GM23248 (cell line): ENCODE data around the gene P2RX3. TPM values are rescaled to one million over a fixed set of nuclear protein-coding genes. Genes with fewer than 3 reads are reported as not detected.

Source experiments
- DNase-seq: peaks from one replicate; pipeline ENCODE4 v3.0.0-alpha.2; 2015
- H2AFZ ChIP-seq: fragments of 200-600 bp; sonication (generic); 2 replicates; pipeline ENCODE4 v1.6.1; 2016; ENCODE audit warnings: antibody characterized with exemption
- H3F3A ChIP-seq: fragments of 200-600 bp; sonication (generic); 2 replicates; pipeline ENCODE4 v1.6.1; 2016; ENCODE audit warnings: mild to moderate bottlenecking, antibody characterized with exemption, mixed run types; ENCODE audit not compliant: insufficient read depth
- H3K27ac ChIP-seq: fragments of 200-600 bp; sonication (generic); 2 replicates; pipeline ENCODE4 v1.5.1; 2016; ENCODE audit warnings: mild to moderate bottlenecking
- H3K27me3 ChIP-seq: fragments of 200-600 bp; sonication (generic); replicated peaks from 2 replicates; pipeline ENCODE4 v1.6.1; 2016; ENCODE audit warnings: mild to moderate bottlenecking; ENCODE audit not compliant: insufficient read depth
- H3K36me3 ChIP-seq: fragments of 200-600 bp; sonication (generic); 2 replicates; pipeline ENCODE4 v1.6.1; 2016; ENCODE audit warnings: low read depth, mild to moderate bottlenecking
- H3K4me1 ChIP-seq: fragments of 200-600 bp; sonication (generic); 2 replicates; pipeline ENCODE4 v1.6.1; 2016; ENCODE audit warnings: mild to moderate bottlenecking; ENCODE audit not compliant: insufficient read depth
- H3K4me2 ChIP-seq: fragments of 200-600 bp; sonication (generic); one replicate; pipeline ENCODE4 v1.6.1; 2016; ENCODE audit warnings: mild to moderate bottlenecking; ENCODE audit not compliant: unreplicated experiment
- H3K4me3 ChIP-seq: fragments of 200-600 bp; sonication (generic); 2 replicates; pipeline ENCODE4 v1.5.1; 2016; ENCODE audit warnings: mild to moderate bottlenecking
- H3K79me2 ChIP-seq: fragments of 200-600 bp; sonication (generic); 2 replicates; pipeline ENCODE4 v1.6.1; 2016; ENCODE audit warnings: mild to moderate bottlenecking; ENCODE audit not compliant: insufficient read depth
- H3K9ac ChIP-seq: fragments of 200-600 bp; sonication (generic); 2 replicates; pipeline ENCODE4 v1.6.1; 2016; ENCODE audit warnings: mild to moderate bottlenecking
- H3K9me2 ChIP-seq: fragments of 200-600 bp; sonication (generic); 2 replicates; pipeline ENCODE4 v1.6.1; 2016; ENCODE audit warnings: mixed run types, mild to moderate bottlenecking, moderate library complexity; ENCODE audit not compliant: insufficient read depth
- H3K9me3 ChIP-seq: fragments of 200-600 bp; sonication (generic); one replicate; pipeline ENCODE4 v1.6.1; 2017; ENCODE audit warnings: low read depth
- H4K20me1 ChIP-seq: fragments of 200-600 bp; sonication (generic); 2 replicates; pipeline ENCODE4 v1.6.0; 2016; ENCODE audit not compliant: insufficient read depth
- EZH2 ChIP-seq: fragments of 200-600 bp; sonication (generic); IDR thresholded peaks from 2 replicates; pipeline ENCODE4 v1.6.1; 2018; ENCODE audit warnings: antibody characterized with exemption, mild to moderate bottlenecking; ENCODE audit not compliant: insufficient read depth, poor library complexity, severe bottlenecking
- EZH2phosphoT487 ChIP-seq: fragments of 200-600 bp; sonication (generic); IDR thresholded peaks from 2 replicates; pipeline ENCODE4 v1.6.1; 2018; ENCODE audit warnings: antibody characterized with exemption, moderate library complexity, mild to moderate bottlenecking, low read depth; ENCODE audit not compliant: insufficient read depth
- WGBS, 2 experiments: methylation state at CpG; one replicate each; pipeline ENCODE4 v1.1.6; 2015 to 2017; ENCODE audit warnings: low lambda C conversion rate in 2 of 2, low coverage in 1 of 2; ENCODE audit errors: missing lambda C conversion rate in 2 of 2; 5-methylcytosine and 5-hydroxymethylcytosine counted together
- in situ Hi-C: fragments of 300-500 bp; cut with MboI; formaldehyde crosslinking; loops from 2 replicates; pipeline ENCODE4 v1.15.0; 2020
- polyA plus RNA-seq: library from polyadenylated mRNA; unstranded; fragments of >200 nt; fragmentation: Nextera tagmentation; extraction: Ambion mirVana; gene quantifications from 2 replicates; pipeline ENCODE4 v1.2.1, GENCODE V29; 2016
- total RNA-seq: library from RNA; depleted of rRNA; stranded (reverse); fragments of >200 nt; shearing (Covaris generic); gene quantifications from 2 replicates; pipeline ENCODE4 v1.2.3, GENCODE V29; 2014

The P2RX3 gene
- total and polyA plus RNA-seq, 2 experiments from 2014 or later = 0.10 TPM; not detected in 1

- Histone ChIP-seq H3F3A (0 out of 2 replicates have a peak, but pooled peaks cover 5% of the 10 kb centered on the region), H3K4me1 (no peaks in the 10 kb centered on the region; the same call in 1 of the 2 replicates)
- TF ChIP-seq EZH2phosphoT487 (no peak), EZH2 (no peak)
These were observed 54.6 kb downstream of the P2RX3 start for GRCh38 chr11:57392763-57393105.

DNA sequence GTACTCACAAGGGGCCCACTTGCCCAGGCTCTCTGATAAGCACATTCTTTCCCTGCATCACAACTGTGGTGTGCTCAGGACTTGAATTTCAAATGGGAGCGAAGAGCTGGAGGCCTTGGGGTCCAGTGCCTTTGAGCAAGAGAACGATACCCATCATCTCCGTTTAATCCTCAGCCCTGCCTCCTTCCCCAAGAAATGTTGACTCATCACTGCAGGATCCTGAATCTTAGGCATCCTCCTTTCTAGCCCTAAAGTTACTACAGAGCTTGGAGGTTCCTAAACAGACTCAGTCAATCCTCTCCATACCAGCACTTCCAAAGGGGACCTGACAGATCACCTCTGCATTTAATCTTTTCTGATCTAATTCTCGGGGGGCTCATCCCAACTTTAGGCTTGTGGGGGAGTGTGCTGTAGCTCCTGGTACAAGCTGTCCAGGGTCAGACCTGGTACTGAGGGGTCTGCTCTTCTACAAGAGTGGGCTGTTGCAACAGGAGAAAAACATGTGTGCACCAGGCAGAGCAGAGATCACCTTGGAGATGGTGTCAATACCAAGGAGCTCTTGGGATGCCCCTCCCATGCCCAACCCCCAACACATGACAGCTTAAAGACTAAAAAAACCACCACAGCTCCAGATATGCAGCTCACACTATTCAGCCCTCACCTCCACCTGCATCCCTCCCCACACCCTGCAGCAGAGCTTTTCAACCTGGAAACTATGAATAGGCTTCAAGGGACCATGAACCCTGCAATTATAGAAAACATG, 56.2 kb downstream of the P2RX3 start:
- H2AFZ ChIP-seq = no peak overlapping the region
- H3K4me1 ChIP-seq = no peaks in the 10 kb centered on the region; the same call in 1 of the 2 replicates
- DNase-seq = no peak
- TF ChIP-seq EZH2 (no peak), EZH2phosphoT487 (no peak)
- no peaks in the 10 kb centered on the region for H4K20me1 ChIP-seq
- H3F3A ChIP-seq = 0 out of 2 replicates have a peak, but pooled peaks cover 5% of the 10 kb centered on the region
- no peaks in the 10 kb centered on the region for H3K36me3 ChIP-seq
- H3K27ac ChIP-seq = no peak overlapping the region
- no peaks in the 10 kb centered on the region for H3K79me2 ChIP-seq
- no peaks in the 10 kb centered on the region for H3K9me3 ChIP-seq
- no peak overlapping the region for H3K4me3 ChIP-seq
- no peak overlapping the region for H3K4me2 ChIP-seq
- in situ Hi-C loops = no loop called here
- no peaks in the 10 kb centered on the region for H3K27me3 ChIP-seq
- H3K9ac ChIP-seq = no peak overlapping the region
- no peaks in the 10 kb centered on the region for H3K9me2 ChIP-seq
- WGBS, 2 experiments = 60 to 73% methylated on average over 4 of the region's 4 CpGs

More at GRCh38 chr11:57392763-57393105, 54.6 kb downstream of the P2RX3 start:
- no peaks in the 10 kb centered on the region for H3K9me3 ChIP-seq
- in situ Hi-C loops = no loop called here
- H2AFZ ChIP-seq = no peak overlapping the region
- 72% methylated on average over 4 of the region's 4 CpGs for WGBS, 2 experiments
- H3K27ac ChIP-seq = no peak overlapping the region
- no peak overlapping the region for H3K4me3 ChIP-seq
- no peak overlapping the region for H3K4me2 ChIP-seq
- H3K27me3 ChIP-seq = no peaks in the 10 kb centered on the region
- H4K20me1 ChIP-seq = no peaks in the 10 kb centered on the region
- no peak overlapping the region for H3K9ac ChIP-seq
- H3K9me2 ChIP-seq = no peaks in the 10 kb centered on the region
- DNase-seq = no peak
- no peaks in the 10 kb centered on the region for H3K36me3 ChIP-seq
- H3K79me2 ChIP-seq = no peaks in the 10 kb centered on the region

- H3K27ac ChIP-seq = no peak overlapping the region
- in situ Hi-C loops = no loop called here
- no peak overlapping the region for H3K4me3 ChIP-seq
- no peak overlapping the region for H2AFZ ChIP-seq
- no peaks in the 10 kb centered on the region for H3K79me2 ChIP-seq
- no peak overlapping the region for H3K4me2 ChIP-seq
- 66 to 67% methylated on average over 11 of the region's 11 CpGs for WGBS, 2 experiments
- H4K20me1 ChIP-seq = no peaks in the 10 kb centered on the region
- no peak overlapping the region for H3K9ac ChIP-seq
- no peak for DNase-seq
- H3K9me3 ChIP-seq = no peaks in the 10 kb centered on the region
- no peak for TF ChIP-seq EZH2phosphoT487
- TF ChIP-seq EZH2 = no peak
- H3K9me2 ChIP-seq = no peaks in the 10 kb centered on the region
- H3F3A ChIP-seq = 0 out of 2 replicates have a peak, but pooled peaks cover 1% of the 10 kb centered on the region
- no peaks in the 10 kb centered on the region for H3K36me3 ChIP-seq
- no peaks in the 10 kb centered on the region for H3K27me3 ChIP-seq
- H3K4me1 ChIP-seq = no peaks in the 10 kb centered on the region; the same call in 1 of the 2 replicates
These were observed 57.9 kb downstream of the P2RX3 start for GRCh38 chr11:57395905-57396623.

DNA sequence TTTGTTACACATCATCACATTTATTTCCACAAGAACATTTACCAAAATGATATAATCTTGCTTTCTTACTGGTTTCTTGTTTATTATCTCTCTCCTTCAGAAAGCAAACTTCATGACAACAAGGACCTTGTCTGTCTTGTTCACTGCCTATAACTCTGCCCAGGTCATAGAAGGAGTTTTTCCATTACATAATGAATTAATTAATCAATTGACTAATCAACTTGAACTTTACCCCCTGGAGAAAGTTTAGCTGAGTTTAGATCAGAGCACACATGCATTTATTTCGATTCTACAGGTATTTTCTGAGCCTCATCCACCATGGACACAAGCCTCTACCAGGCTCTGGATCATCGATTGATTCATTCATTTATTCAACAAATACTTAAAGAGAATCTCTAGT, 58.6 kb downstream of the P2RX3 start:
- H2AFZ ChIP-seq = no peak overlapping the region
- no peak overlapping the region for H3K9ac ChIP-seq
- in situ Hi-C loops = no loop called here
- H3K9me2 ChIP-seq = no peaks in the 10 kb centered on the region
- no peak overlapping the region for H3K4me3 ChIP-seq
- H3K27me3 ChIP-seq = no peaks in the 10 kb centered on the region
- no peak for DNase-seq
- no peaks in the 10 kb centered on the region for H4K20me1 ChIP-seq
- no peak overlapping the region for H3K27ac ChIP-seq
- H3F3A ChIP-seq = no peaks in the 10 kb centered on the region
- no peaks in the 10 kb centered on the region for H3K36me3 ChIP-seq
- H3K79me2 ChIP-seq = no peaks in the 10 kb centered on the region
- 42 to 51% methylated on average over 2 of the region's 2 CpGs for WGBS, 2 experiments
- TF ChIP-seq EZH2 (no peak), EZH2phosphoT487 (no peak)
- H3K4me1 ChIP-seq = no peaks in the 10 kb centered on the region; the same call in 1 of the 2 replicates
- H3K9me3 ChIP-seq = no peaks in the 10 kb centered on the region
- H3K4me2 ChIP-seq = no peak overlapping the region
